ENCODE data around the gene HYAL3.

GRCh38 chr3:50294492-50295403 is 4.5 kb downstream of the HYAL3 start:
- TF ChIP-seq POLR2A (IDR thresholded peaks at IDR 0.05; ENCODE audit: low read depth) (no peak), CTCF (IDR thresholded peaks at IDR 0.05) (no peak), POLR2AphosphoS5 (IDR thresholded peaks at IDR 0.05) (no peak)

Measured in esophagus muscularis mucosa (tissue), 3 donors.